GM18868 (cell line): Measurements from ENCODE around the gene MYEOV.

Experiments
- ATAC-seq: cut with Tn5 transposase; IDR thresholded peaks from one replicate; pipeline ENCODE4 v1.9.1; 2021; ENCODE audit warnings: mild to moderate bottlenecking, moderate library complexity; ENCODE audit not compliant: unreplicated experiment

Gene MYEOV

GRCh38 chr11:69285766-69286165 lies 8.2 kb upstream of the MYEOV start:
- ATAC-seq: no peak

GRCh38 chr11:69286374-69287371 lies 7.3 kb upstream of the MYEOV start:
- no peak for ATAC-seq

GRCh38 chr11:69287968-69288882 lies 5.7 kb upstream of the MYEOV start:
- ATAC-seq: no peak

- no peak for ATAC-seq
These were observed 5.1 kb upstream of the MYEOV start for GRCh38 chr11:69288883-69289242.

- no peak for ATAC-seq
These were observed 3.1 kb upstream of the MYEOV start for GRCh38 chr11:69290806-69291205.

GRCh38 chr11:69291459-69292110 lies 2.4 kb upstream of the MYEOV start:
- ATAC-seq: no peak

- ATAC-seq: no peak
These were observed 1.7 kb upstream of the MYEOV start for GRCh38 chr11:69292221-69292648.

GRCh38 chr11:69293087-69293486 lies 868 bp upstream of the MYEOV start:
- ATAC-seq: no peak

- ATAC-seq: no peak
These were observed 670 bp downstream of the MYEOV start for GRCh38 chr11:69294571-69295078.

- no peak for ATAC-seq
These were observed 1.4 kb downstream of the MYEOV start for GRCh38 chr11:69295079-69295994.

- no peak for ATAC-seq
These were observed 2.3 kb downstream of the MYEOV start for GRCh38 chr11:69295995-69296889.

GRCh38 chr11:69296890-69297786 lies 3.2 kb downstream of the MYEOV start:
- ATAC-seq: peak; percentile 49

- ATAC-seq: peak; percentile 33
These were observed 3.9 kb downstream of the MYEOV start for GRCh38 chr11:69297787-69298266.

- peak; percentile 35 for ATAC-seq
These were observed 4.5 kb downstream of the MYEOV start for GRCh38 chr11:69298267-69299022.

- no peak for ATAC-seq
These were observed 5.1 kb downstream of the MYEOV start for GRCh38 chr11:69299023-69299461.

- no peak for ATAC-seq
These were observed 5.6 kb downstream of the MYEOV start for GRCh38 chr11:69299572-69299971.
